Epithelial cell of esophagus (primary cell): ENCODE measurements around the gene PHLDA3.

ENCODE experiments used
- DNase-seq: peaks from one replicate; pipeline ENCODE4 v3.0.0; 2010; ENCODE audit warnings: low read depth
- H3K4me3 ChIP-seq: 2 replicates; pipeline ENCODE4 v1.5.1; 2011; ENCODE audit warnings: mild to moderate bottlenecking, low read length, control low read depth
- TF ChIP-seq, protein P1 (sequence below): IDR thresholded peaks from 2 replicates; pipeline ENCODE4 v1.5.1; 2011; ENCODE audit warnings: low read depth, mild to moderate bottlenecking, low read length, control low read depth, inconsistent platforms; ENCODE audit not compliant: insufficient read depth; ENCODE audit errors: missing control alignments

The PHLDA3 gene

DNA sequence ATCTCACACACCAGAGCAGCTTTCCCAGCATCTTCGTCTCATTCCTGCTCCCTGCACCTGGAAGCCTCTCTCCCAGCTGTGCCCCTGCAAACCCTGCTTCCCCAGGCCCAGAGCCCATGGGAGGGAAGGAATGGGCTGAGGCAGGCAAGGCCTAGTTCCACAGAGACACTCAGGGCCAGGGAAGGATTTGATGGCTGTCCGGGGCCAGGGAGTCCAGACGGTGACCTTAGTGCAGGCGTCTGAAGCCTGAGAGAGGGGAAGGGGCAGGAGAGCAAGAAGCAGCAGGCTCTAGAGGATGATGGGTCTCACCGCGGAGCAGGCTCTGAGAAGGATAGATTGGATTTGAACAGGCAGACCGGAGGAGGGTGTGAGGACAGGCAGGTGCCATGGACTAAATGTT lies 25.2 kb downstream of the PHLDA3 start:
- no peak overlapping the region for H3K4me3 ChIP-seq
- TF ChIP-seq, protein P1, sequence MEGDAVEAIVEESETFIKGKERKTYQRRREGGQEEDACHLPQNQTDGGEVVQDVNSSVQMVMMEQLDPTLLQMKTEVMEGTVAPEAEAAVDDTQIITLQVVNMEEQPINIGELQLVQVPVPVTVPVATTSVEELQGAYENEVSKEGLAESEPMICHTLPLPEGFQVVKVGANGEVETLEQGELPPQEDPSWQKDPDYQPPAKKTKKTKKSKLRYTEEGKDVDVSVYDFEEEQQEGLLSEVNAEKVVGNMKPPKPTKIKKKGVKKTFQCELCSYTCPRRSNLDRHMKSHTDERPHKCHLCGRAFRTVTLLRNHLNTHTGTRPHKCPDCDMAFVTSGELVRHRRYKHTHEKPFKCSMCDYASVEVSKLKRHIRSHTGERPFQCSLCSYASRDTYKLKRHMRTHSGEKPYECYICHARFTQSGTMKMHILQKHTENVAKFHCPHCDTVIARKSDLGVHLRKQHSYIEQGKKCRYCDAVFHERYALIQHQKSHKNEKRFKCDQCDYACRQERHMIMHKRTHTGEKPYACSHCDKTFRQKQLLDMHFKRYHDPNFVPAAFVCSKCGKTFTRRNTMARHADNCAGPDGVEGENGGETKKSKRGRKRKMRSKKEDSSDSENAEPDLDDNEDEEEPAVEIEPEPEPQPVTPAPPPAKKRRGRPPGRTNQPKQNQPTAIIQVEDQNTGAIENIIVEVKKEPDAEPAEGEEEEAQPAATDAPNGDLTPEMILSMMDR = no peak
- DNase-seq = no peak

DNA sequence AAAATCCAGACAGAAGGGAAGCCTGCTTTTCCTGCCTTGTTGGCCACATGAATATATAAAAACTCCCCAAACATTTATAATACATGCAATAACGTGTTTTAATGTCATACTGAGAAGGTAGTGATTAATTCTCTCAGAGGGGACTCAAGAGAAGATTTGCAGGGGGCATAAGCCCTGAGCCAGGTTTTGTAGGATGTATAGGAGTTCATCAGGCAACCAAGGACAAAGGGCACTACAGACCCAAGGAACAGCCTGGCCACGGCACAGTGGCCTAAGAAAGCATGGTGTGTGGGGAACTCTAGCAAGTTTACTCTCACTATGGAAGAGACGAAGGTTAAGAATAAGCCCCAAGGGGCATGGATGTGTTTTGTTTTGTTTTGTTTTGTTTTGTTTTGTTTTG lies 32.0 kb downstream of the PHLDA3 start:
- TF ChIP-seq, protein P1 = no peak

DNA sequence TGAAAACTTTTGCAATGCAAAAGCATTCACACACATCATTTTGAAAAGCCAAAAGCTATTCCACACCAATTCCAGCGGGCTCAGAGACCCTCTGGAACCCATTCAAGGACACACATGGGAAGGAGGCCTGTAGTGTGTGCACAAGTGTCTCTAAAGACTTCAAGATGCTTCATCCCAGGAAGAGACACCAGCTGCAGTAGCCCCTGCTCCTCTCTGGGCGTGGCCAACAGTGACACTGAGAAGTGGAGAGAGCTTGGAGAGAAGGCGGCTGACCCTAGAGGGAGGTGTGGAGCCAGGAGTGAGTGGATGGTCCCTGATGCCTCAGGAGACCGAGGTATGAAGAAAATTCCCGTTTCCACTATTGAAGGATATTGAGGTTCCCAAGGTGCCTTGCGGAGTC lies 32.6 kb downstream of the PHLDA3 start:
- no peak for DNase-seq
- TF ChIP-seq, protein P1 = no peak
- H3K4me3 ChIP-seq = no peak overlapping the region

More for the DNA sequence above, 32.0 kb downstream of the PHLDA3 start:
- no peak overlapping the region for H3K4me3 ChIP-seq
- DNase-seq = no peak

GRCh38 chr1:201434266-201434665 lies 34.7 kb downstream of the PHLDA3 start:
- TF ChIP-seq, protein P1 = no peak
- no peak overlapping the region for H3K4me3 ChIP-seq
- DNase-seq = no peak

DNA sequence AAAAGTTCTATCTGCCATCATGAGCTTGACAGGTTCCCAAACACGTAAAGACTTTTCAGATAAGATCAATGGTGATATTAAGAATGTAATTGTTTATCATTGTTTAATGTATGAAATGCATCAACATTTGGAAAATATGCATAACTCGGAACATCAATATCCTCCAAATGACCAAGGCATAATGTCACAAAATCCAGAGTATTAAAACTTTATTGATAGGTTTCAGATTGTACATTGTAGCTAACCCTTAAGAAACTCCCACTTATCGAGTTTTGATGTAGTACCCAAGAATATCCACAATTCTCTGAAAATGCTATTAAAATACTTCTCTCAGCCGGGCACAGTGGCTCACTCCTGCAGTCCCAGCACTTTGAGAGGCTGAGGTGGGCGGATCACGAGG lies 35.4 kb downstream of the PHLDA3 start:
- TF ChIP-seq, protein P1 = no peak
- no peak for DNase-seq
- H3K4me3 ChIP-seq = no peak overlapping the region

- TF ChIP-seq, protein P1 = no peak
- no peak overlapping the region for H3K4me3 ChIP-seq
- no peak for DNase-seq
Observed at GRCh38 chr1:201430776-201431175, 38.2 kb downstream of the PHLDA3 start.

DNA sequence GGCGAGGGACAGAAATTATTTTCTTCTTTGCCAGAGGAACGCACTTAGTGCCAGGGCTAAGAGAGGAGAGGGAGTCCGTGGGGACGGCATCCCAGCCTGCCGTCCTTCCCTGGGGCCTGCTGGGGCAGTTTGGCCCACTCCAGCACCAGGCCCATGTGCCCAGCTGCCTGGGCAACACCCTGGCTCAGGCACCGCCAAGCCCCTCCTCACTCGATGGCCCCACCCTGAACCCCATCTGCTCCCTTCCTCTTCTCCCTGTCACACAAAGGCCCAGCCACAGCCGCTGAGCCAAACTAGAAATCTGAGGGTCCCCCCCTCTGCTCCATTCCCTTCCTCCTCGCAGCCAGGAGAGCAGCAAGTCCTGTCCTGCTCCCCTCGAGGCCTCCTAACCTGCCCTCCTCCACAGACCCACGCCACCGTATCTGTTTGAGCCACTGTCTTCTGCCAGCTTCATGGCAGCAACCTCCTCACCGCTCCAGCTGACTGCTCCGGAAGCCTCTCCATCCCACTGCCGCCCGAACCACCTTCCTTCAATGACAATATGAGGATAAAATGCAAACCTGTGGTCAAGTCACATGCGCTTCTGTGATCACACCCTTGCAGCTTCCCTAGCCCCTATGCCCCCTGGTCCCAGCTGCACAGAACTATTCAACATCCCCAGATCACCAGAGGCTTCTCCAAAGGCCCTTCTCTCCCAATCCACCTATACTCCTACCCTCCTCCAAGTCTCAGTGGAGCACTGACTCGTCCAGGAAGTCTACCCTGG lies 39.1 kb downstream of the PHLDA3 start:
- no peak overlapping the region for H3K4me3 ChIP-seq
- TF ChIP-seq, protein P1 = no peak

More for the DNA sequence above, 39.1 kb downstream of the PHLDA3 start:
- DNase-seq = no peak
